GM18907 (cell line): ENCODE data around the gene PHF1.
A peak's percentile ranks its signal among the peaks of the same experiment; 100 is the strongest.
"Not testable (repeated sequence)": the region's sequence is repeated elsewhere in the genome, so short reads cannot be mapped to it uniquely, and the experiment has no call there.

Source experiments
- ATAC-seq: cut with Tn5 transposase; IDR thresholded peaks from one replicate; pipeline ENCODE4 v1.9.1; 2021; ENCODE audit warnings: mild to moderate bottlenecking, moderate library complexity; ENCODE audit not compliant: unreplicated experiment

The PHF1 gene

DNA sequence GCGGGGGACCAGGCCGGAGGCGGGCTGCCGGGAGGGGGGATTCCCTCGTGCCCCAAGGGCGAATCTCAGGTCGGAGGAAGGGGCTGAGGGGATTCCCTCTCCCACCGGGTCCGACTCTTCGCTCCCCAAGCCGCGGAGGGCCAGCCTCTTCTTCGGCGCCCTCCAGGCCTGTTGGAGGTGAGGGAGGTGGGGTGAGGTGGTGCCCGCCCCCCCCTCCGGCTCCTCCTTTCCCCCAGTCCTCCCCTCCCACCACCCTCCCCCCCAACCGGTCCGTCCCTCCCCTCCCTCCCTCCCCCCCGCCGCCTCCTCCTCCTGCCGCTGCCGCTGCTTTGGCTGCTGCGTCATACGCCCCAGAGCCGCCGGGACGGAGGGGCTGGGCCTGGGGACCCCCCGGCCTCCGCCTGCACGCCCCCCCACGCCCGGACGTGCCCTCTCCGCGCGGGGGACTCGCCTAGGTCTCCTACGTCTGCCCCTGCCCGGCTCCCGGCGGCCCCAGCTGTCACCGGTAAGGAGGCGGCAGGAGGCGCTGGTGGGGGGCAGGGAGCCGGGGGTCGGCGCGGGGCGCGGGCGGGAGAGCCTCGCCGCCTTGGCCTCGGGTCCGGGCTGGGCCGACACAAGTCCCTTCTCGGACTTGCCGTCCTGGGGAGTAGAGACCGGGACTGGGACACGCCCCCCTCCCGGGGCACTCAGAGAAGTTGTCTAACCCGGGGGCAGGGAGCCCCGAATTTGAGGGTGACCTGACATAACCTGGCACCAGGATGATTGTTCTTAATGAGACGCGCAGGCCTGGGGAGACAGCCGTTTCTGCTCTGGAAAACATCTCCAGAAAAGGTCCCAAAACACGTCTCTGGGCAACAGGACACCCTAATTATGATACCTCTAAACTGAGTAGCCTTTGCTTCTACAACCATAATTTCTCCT, at the start of gene PHF1:
Gene PHF1 (plus strand): TSS at position 304 of the 921 bp plus-strand sequence. CDS start 1,250 bp downstream, outside the sequence.
- ATAC-seq: peak; percentile 40

GRCh38 chr6:33363486-33363885, 47.3 kb upstream of the PHF1 start:
- ATAC-seq: not testable (repeated sequence)

- not testable (repeated sequence) for ATAC-seq
These were observed 46.2 kb upstream of the PHF1 start for GRCh38 chr6:33364475-33365205.

GRCh38 chr6:33365206-33365971, 45.4 kb upstream of the PHF1 start:
- not testable (repeated sequence) for ATAC-seq

GRCh38 chr6:33367009-33367714, 43.7 kb upstream of the PHF1 start:
- no peak for ATAC-seq

DNA sequence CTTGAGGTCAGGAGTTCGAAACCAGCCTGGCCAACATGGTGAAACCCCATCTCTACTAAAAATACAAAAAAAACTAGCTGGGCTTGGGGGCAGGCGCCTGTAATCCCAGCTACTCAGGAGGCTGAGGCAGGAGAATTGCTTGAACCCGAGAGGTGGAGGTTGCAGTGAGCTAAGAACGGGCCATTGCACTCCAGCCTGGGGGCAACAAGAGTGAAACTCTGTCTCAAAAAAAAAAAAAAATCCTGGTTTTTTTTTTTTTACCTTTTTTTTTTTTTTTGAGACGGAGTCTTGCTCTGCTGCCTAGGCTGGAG, 43.1 kb upstream of the PHF1 start:
- not testable (repeated sequence) for ATAC-seq

- not testable (repeated sequence) for ATAC-seq
These were observed 38.9 kb upstream of the PHF1 start for GRCh38 chr6:33371901-33372300.

- ATAC-seq: no peak
These were observed 38.2 kb upstream of the PHF1 start for GRCh38 chr6:33372526-33373123.

DNA sequence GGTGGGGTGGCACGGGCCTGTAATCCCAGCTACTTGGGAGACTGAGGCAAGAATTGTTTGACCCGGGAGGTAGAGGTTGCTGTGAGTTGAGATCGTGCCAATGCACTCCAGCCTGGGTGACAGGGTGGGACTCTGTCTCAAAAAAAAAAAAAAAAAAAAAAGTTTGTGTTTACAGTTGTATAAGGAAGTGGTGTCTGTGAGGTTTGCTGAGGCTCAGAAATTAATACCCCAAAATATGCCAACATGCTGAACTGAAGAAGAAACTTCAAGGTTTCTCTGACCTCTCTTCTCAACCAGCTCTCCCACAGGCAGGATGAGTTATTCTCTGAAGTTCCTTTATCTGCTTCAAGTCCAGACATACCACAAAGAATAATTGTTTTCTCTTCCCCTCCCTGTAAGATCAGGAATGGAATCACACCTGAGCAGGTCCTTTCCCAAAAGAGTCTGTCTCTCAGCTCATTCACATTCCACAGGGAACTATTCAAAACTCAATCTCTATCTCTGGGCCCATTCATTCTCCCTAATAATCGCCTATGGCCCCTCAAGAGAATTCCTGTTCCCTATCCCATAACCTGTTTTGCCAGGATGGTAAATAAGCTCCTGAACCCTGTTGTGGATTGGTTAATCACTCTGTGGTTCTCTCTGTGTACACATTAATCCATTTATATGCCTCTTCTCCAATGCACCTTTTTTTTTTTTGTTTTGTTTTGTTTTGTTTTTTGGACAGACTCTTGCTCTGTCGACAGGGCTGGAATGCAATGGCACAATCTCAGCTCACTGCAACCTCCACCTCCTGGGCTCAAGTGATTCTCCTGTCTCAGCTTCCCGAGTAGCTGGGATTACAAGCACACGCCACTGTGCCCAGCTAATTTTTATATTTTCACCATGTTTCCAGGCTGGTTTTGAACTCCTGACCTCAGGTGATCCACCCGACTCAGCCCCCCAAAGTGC, 36.6 kb upstream of the PHF1 start:
- no peak for ATAC-seq

GRCh38 chr6:33375143-33375671, 35.6 kb upstream of the PHF1 start:
- ATAC-seq: no peak

DNA sequence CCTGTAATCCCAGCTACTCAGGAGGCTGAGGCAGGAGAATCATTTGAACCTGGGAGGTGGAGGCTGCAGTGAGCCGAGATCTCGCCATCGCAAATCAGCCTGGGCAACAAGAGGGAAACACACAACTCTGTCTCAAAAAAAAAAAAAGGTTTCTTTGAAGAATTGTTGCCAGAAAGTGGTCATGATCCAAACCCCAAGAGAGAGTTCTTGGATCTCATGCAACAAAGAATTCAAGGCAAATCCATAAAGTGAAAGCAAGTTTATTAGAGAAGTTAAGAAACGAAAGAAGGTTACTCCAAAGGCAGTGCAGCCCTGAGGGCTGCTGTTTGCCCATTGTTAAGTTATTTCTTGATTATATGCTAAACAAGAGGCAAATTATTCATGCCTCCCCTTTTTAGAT, 33.6 kb upstream of the PHF1 start:
- no peak for ATAC-seq

DNA sequence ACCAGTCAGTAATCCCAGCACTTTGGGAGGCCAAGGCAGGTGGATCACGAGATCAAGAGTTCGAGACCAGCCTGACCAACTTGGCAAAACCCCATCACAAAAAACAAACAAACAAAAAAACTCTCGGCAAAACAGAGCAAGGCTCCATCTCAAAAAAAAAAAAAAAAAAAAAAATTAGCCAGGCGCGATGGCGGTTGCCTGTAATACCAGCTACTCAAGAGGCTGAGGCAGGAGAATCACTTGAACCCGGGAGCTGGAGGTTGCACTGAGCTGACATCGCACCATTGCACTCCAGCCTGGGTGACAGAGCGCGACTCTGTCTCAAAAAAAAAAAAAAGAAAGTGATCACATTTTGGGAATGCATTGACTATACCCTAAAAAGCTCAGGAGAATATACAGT, 31.6 kb upstream of the PHF1 start:
- ATAC-seq: not testable (repeated sequence)

- ATAC-seq: no peak
These were observed 30.4 kb upstream of the PHF1 start for GRCh38 chr6:33380272-33380981.

GRCh38 chr6:33383427-33384185, 27.2 kb upstream of the PHF1 start:
- ATAC-seq: no peak

GRCh38 chr6:33384581-33385020, 26.2 kb upstream of the PHF1 start:
- ATAC-seq: no peak

DNA sequence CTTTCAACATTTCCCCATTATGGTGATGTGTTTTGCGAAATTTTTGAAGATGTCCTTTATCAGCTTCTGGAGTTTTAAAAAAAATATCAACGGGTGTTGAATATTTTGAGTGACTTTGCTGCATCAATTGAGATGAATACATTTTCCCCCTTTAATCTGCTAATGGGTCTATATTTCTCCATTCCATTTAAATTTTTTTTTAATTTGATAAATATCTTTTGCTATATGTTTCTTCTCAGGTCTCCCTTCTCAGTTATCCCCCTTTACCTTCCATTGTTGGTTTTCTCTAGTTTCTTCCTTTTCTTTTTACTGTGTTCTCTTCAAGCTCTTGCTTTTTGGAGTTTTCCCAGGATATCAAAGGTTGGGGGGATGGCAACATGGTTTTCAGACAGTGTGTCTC, 20.6 kb upstream of the PHF1 start:
- no peak for ATAC-seq

DNA sequence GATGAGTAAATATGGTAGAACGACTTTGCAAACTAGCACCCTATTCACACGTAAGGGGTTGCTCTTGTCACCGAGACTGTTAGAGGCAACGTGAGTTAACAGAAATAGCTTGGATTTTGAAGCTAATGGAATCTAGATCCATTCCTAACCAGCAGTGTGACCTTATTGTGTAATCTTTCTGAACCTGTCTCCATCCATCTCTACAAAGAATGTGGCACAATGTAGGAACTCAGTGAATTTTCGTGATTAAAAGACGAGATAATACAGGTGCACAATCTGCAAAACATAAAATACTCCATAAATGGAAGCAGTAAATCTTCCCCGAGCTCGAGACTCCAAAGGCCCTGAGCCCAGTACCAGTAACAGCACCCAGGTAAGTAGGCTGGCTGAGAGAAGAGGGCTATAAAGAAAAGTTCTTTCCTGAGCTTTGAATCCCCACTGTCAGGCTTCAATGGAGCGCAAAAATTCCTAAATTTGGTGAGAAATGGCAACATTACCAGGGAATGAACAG, 20.0 kb upstream of the PHF1 start:
- ATAC-seq: no peak
